Activated CD4-positive, alpha-beta T cell treated with anti-CD3 and anti-CD28 coated beads, Interleukin-2, amount 50 U/mL, for 4 hours (primary cell): ENCODE results near the gene LCAT.
"Not testable (repeated sequence)": the region's sequence is repeated elsewhere in the genome, so short reads cannot be mapped to it uniquely, and the experiment has no call there.

Experiments used
- DNase-seq, 2 experiments: peaks; one replicate each; pipeline ENCODE4 v3.0.0-alpha.2; 2020

Gene LCAT

GRCh38 chr16:67946966-67947558, 3.1 kb upstream of the LCAT start:
- no peak for DNase-seq

- no peak for DNase-seq
Observed at GRCh38 chr16:67946128-67946569, 2.2 kb upstream of the LCAT start.

- DNase-seq, result no peak
Observed at GRCh38 chr16:67945392-67945933, 1.5 kb upstream of the LCAT start.

GRCh38 chr16:67944690-67945391, 921 bp upstream of the LCAT start:
- no peak for DNase-seq

- DNase-seq, result no peak
Observed at GRCh38 chr16:67943256-67943618, 683 bp downstream of the LCAT start.

GRCh38 chr16:67942510-67943255, 1.2 kb downstream of the LCAT start:
- no peak for DNase-seq

- DNase-seq, result no peak
Observed at GRCh38 chr16:67942200-67942509, 1.8 kb downstream of the LCAT start.

GRCh38 chr16:67941469-67942199, 2.3 kb downstream of the LCAT start:
- no peak for DNase-seq

- no peak for DNase-seq
Observed at GRCh38 chr16:67940446-67941089, 3.4 kb downstream of the LCAT start.

- peak; percentile 44 to 50 for DNase-seq
Observed at GRCh38 chr16:67939507-67940445, 4.1 kb downstream of the LCAT start.

GRCh38 chr16:67937713-67938112, 6.2 kb downstream of the LCAT start:
- DNase-seq, result not testable (repeated sequence)

- peak; percentile 68 to 72 for DNase-seq
Observed at GRCh38 chr16:67936880-67937605, 6.9 kb downstream of the LCAT start.

- peak; percentile 40 to 45 for DNase-seq
Observed at GRCh38 chr16:67936124-67936879, 7.6 kb downstream of the LCAT start, which contains the start of gene PSMB10. PSMB10 (minus strand) TSS chr16:67936850; CDS start chr16:67936749, 101 bp downstream.

GRCh38 chr16:67935402-67936123, 8.4 kb downstream of the LCAT start:
- DNase-seq, result peak; percentile 93 to 94

GRCh38 chr16:67935101-67935401, 8.9 kb downstream of the LCAT start:
- no peak for DNase-seq

GRCh38 chr16:67934306-67935100, 9.4 kb downstream of the LCAT start:
- no peak for DNase-seq

GRCh38 chr16:67933805-67934204, 10.1 kb downstream of the LCAT start:
- DNase-seq, result no peak

GRCh38 chr16:67932462-67932840, 11.5 kb downstream of the LCAT start:
- no peak for DNase-seq
